Activated CD8-positive, alpha-beta memory T cell treated with anti-CD3 and anti-CD28 coated beads, Interleukin-2, amount 10 ng/mL, durations not matched to agents 7 days and 5 days (primary cell): ENCODE data around the gene ROMO1. TPM values are rescaled to one million over a fixed set of nuclear protein-coding genes. Genes with fewer than 3 reads are reported as not detected.

Experiments used
- ATAC-seq: fragments of 150-1000 bp; cut with Tn5 transposase; one replicate; pipeline ENCODE4 v1.10.0; 2021; ENCODE audit warnings: moderate library complexity
- CTCF ChIA-PET: fragments of 350-600 bp; sonication (Branson Sonifier 250); formaldehyde crosslinking; loops from one replicate; lab custom pipeline; 2021; ENCODE audit warnings: antibody characterized with exemption; lab: Charles Lee
- DNase-seq: peaks from one replicate; pipeline ENCODE4 v3.0.0-alpha.2; 2020
- H3K27ac Mint-ChIP-seq: one replicate; pipeline ENCODE4 v1.8.0; 2021; ENCODE audit warnings: mild to moderate bottlenecking, mixed read lengths
- H3K27me3 Mint-ChIP-seq: one replicate; pipeline ENCODE4 v1.8.0; 2021; ENCODE audit warnings: mixed read lengths
- H3K36me3 Mint-ChIP-seq: one replicate; pipeline ENCODE4 v1.8.0; 2021; ENCODE audit warnings: mild to moderate bottlenecking, mixed read lengths
- H3K4me1 Mint-ChIP-seq: one replicate; pipeline ENCODE4 v1.8.0; 2021; ENCODE audit warnings: mixed read lengths
- H3K4me3 Mint-ChIP-seq: one replicate; pipeline ENCODE4 v1.8.0; 2021; ENCODE audit warnings: mild to moderate bottlenecking, moderate library complexity, mixed read lengths
- H3K9me3 Mint-ChIP-seq: one replicate; pipeline ENCODE4 v1.8.0; 2022; ENCODE audit warnings: low read depth, mixed read lengths
- total RNA-seq, 2 experiments: library from RNA; stranded (reverse); gene quantifications; one replicate each; pipeline ENCODE4 v1.2.3, GENCODE V29; 2021

The ROMO1 gene
- 100 to 1,000 TPM; 115 to 122 TPM for total RNA-seq

GRCh38 chr20:35699127-35699956, at the start of gene ROMO1, which contains the start of gene NFS1:
ROMO1 (plus strand) TSS chr20:35699405; CDS start chr20:35699633, 228 bp downstream.
NFS1 (minus strand) TSS chr20:35699352; CDS start chr20:35699288, 64 bp downstream.
- H3K27me3 Mint-ChIP-seq, result no peaks in the 10 kb centered on the region
- ATAC-seq (peak; percentile 94), DNase-seq (peak; percentile 92)
- peak within 1 kb of the TSS; percentile 98 for H3K27ac Mint-ChIP-seq
- peak within 1 kb of the TSS; percentile 90 for H3K4me3 Mint-ChIP-seq
- H3K9me3 Mint-ChIP-seq, result no peaks in the 10 kb centered on the region
- CTCF ChIA-PET, result interaction anchor here (0.9 to 5.2 kb wide), 14 partner anchors 12 to 255 kb away, joined by 3 to 28 read pairs (median 5); partner anchors contain the start of genes RBM39 and SCAND1
- H3K4me1 Mint-ChIP-seq, result peaks cover 42% of the 10 kb centered on the region
- H3K36me3 Mint-ChIP-seq, result peaks cover 33% of the 10 kb centered on the region

- no peak for ATAC-seq
- no peaks in the 10 kb centered on the region for H3K9me3 Mint-ChIP-seq
- no peak overlapping the region for H3K4me3 Mint-ChIP-seq
- no peak for DNase-seq
- peak overlapping the region; percentile 37 for H3K27ac Mint-ChIP-seq
- peaks cover 37% of the 10 kb centered on the region for H3K4me1 Mint-ChIP-seq
- peaks cover 39% of the 10 kb centered on the region for H3K36me3 Mint-ChIP-seq
- H3K27me3 Mint-ChIP-seq, result no peaks in the 10 kb centered on the region
- CTCF ChIA-PET, result no interaction called here
These were observed 48.6 kb upstream of the ROMO1 start for GRCh38 chr20:35650632-35651031.

GRCh38 chr20:35651958-35652357, 47.2 kb upstream of the ROMO1 start:
- peaks cover 43% of the 10 kb centered on the region for H3K36me3 Mint-ChIP-seq
- no peak for ATAC-seq
- no peak for DNase-seq

GRCh38 chr20:35652641-35653429, 46.4 kb upstream of the ROMO1 start:
- DNase-seq (no peak), ATAC-seq (no peak)
- CTCF ChIA-PET, result interaction anchor here (1.0 kb wide), 1 partner anchor 15 kb away, joined by 3 read pairs; no protein-coding TSS in a partner anchor
- peaks cover 31% of the 10 kb centered on the region for H3K4me1 Mint-ChIP-seq
- no peaks in the 10 kb centered on the region for H3K9me3 Mint-ChIP-seq
- no peak overlapping the region for H3K4me3 Mint-ChIP-seq
- no peaks in the 10 kb centered on the region for H3K27me3 Mint-ChIP-seq
- H3K27ac Mint-ChIP-seq, result no peak overlapping the region
- H3K36me3 Mint-ChIP-seq, result peaks cover 44% of the 10 kb centered on the region

More at GRCh38 chr20:35651958-35652357, 47.2 kb upstream of the ROMO1 start:
- H3K27ac Mint-ChIP-seq, result no peak overlapping the region
- H3K4me1 Mint-ChIP-seq, result peaks cover 29% of the 10 kb centered on the region
- H3K4me3 Mint-ChIP-seq, result no peak overlapping the region
- CTCF ChIA-PET, result interaction anchor here (0.6 to 1.0 kb wide), 4 partner anchors 9 to 112 kb away, joined by 3 to 5 read pairs (median 3); no protein-coding TSS in a partner anchor
- no peaks in the 10 kb centered on the region for H3K27me3 Mint-ChIP-seq
- H3K9me3 Mint-ChIP-seq, result no peaks in the 10 kb centered on the region

GRCh38 chr20:35653430-35653734, 45.8 kb upstream of the ROMO1 start:
- no peaks in the 10 kb centered on the region for H3K27me3 Mint-ChIP-seq
- no peaks in the 10 kb centered on the region for H3K9me3 Mint-ChIP-seq
- DNase-seq, result no peak
- no peak for ATAC-seq
- CTCF ChIA-PET, result no interaction called here
- no peak overlapping the region for H3K4me3 Mint-ChIP-seq
- H3K27ac Mint-ChIP-seq, result no peak overlapping the region
- peaks cover 40% of the 10 kb centered on the region for H3K36me3 Mint-ChIP-seq
- H3K4me1 Mint-ChIP-seq, result peaks cover 33% of the 10 kb centered on the region

- CTCF ChIA-PET, result no interaction called here
- ATAC-seq, result no peak
These were observed 45.3 kb upstream of the ROMO1 start for GRCh38 chr20:35653893-35654292.

GRCh38 chr20:35654415-35654814, 44.8 kb upstream of the ROMO1 start:
- DNase-seq, result no peak
- peaks cover 42% of the 10 kb centered on the region for H3K4me1 Mint-ChIP-seq
- CTCF ChIA-PET, result no interaction called here
- peaks cover 36% of the 10 kb centered on the region for H3K36me3 Mint-ChIP-seq
- H3K4me3 Mint-ChIP-seq, result no peak overlapping the region
- H3K27ac Mint-ChIP-seq, result no peak overlapping the region
- no peaks in the 10 kb centered on the region for H3K27me3 Mint-ChIP-seq
- H3K9me3 Mint-ChIP-seq, result no peaks in the 10 kb centered on the region
- no peak for ATAC-seq

More at GRCh38 chr20:35653893-35654292, 45.3 kb upstream of the ROMO1 start:
- Mint-ChIP-seq H3K27me3 (no peaks in the 10 kb centered on the region), H3K36me3 (peaks cover 38% of the 10 kb centered on the region), H3K4me1 (peaks cover 37% of the 10 kb centered on the region), H3K4me3 (no peak overlapping the region), H3K27ac (no peak overlapping the region), H3K9me3 (no peaks in the 10 kb centered on the region)
- DNase-seq, result no peak

- H3K9me3 Mint-ChIP-seq, result no peaks in the 10 kb centered on the region
- CTCF ChIA-PET, result interaction anchor here (1.3 kb wide), 1 partner anchor 85 kb away, joined by 3 read pairs; the partner anchor contains the start of gene RBM39
- peaks cover 32% of the 10 kb centered on the region for H3K36me3 Mint-ChIP-seq
- no peaks in the 10 kb centered on the region for H3K27me3 Mint-ChIP-seq
- DNase-seq (no peak), ATAC-seq (no peak)
- H3K27ac Mint-ChIP-seq, result peak overlapping the region; percentile 20
- H3K4me1 Mint-ChIP-seq, result peaks cover 47% of the 10 kb centered on the region
- no peak overlapping the region for H3K4me3 Mint-ChIP-seq
These were observed 41.9 kb upstream of the ROMO1 start for GRCh38 chr20:35657271-35657670.

GRCh38 chr20:35660122-35660937, 38.9 kb upstream of the ROMO1 start:
- DNase-seq, result no peak
- Mint-ChIP-seq H3K27me3 (no peaks in the 10 kb centered on the region), H3K4me3 (peak overlapping the region; percentile 96), H3K27ac (peak overlapping the region; percentile 95), H3K4me1 (peaks cover 59% of the 10 kb centered on the region), H3K36me3 (peaks cover 40% of the 10 kb centered on the region), H3K9me3 (no peaks in the 10 kb centered on the region)
- CTCF ChIA-PET, result interaction anchor here (0.6 to 8.2 kb wide), 4 partner anchors 41 to 293 kb away, joined by 3 to 59 read pairs (median 4); partner anchors contain the start of gene SCAND1
- no peak for ATAC-seq

GRCh38 chr20:35661053-35661452, 38.2 kb upstream of the ROMO1 start:
- no peak for DNase-seq
- H3K27me3 Mint-ChIP-seq, result no peaks in the 10 kb centered on the region
- no peaks in the 10 kb centered on the region for H3K9me3 Mint-ChIP-seq
- H3K4me1 Mint-ChIP-seq, result peaks cover 59% of the 10 kb centered on the region
- ATAC-seq, result no peak
- peak overlapping the region; percentile 96 for H3K4me3 Mint-ChIP-seq
- peak overlapping the region; percentile 95 for H3K27ac Mint-ChIP-seq
- H3K36me3 Mint-ChIP-seq, result peaks cover 40% of the 10 kb centered on the region
- CTCF ChIA-PET, result interaction anchor here (0.6 to 8.2 kb wide), 5 partner anchors 9 to 293 kb away, joined by 3 to 59 read pairs (median 3); partner anchors contain the start of gene SCAND1

- peaks cover 59% of the 10 kb centered on the region for H3K4me1 Mint-ChIP-seq
These were observed 37.3 kb upstream of the ROMO1 start for GRCh38 chr20:35661908-35662307.

GRCh38 chr20:35662551-35662950, 36.7 kb upstream of the ROMO1 start:
- Mint-ChIP-seq H3K4me1 (peaks cover 52% of the 10 kb centered on the region), H3K4me3 (peak overlapping the region; percentile 96), H3K9me3 (no peaks in the 10 kb centered on the region), H3K27me3 (no peaks in the 10 kb centered on the region), H3K27ac (peak overlapping the region; percentile 95), H3K36me3 (peaks cover 30% of the 10 kb centered on the region)
- CTCF ChIA-PET, result interaction anchor here (1.4 to 8.2 kb wide), 3 partner anchors 43 to 291 kb away, joined by 4 to 59 read pairs (median 13); partner anchors contain the start of gene SCAND1
- ATAC-seq, result no peak
- DNase-seq, result no peak

More at GRCh38 chr20:35661908-35662307, 37.3 kb upstream of the ROMO1 start:
- Mint-ChIP-seq H3K36me3 (peaks cover 37% of the 10 kb centered on the region), H3K27me3 (no peaks in the 10 kb centered on the region), H3K9me3 (no peaks in the 10 kb centered on the region), H3K27ac (peak overlapping the region; percentile 95), H3K4me3 (peak overlapping the region; percentile 96)
- CTCF ChIA-PET, result interaction anchor here (0.8 to 8.2 kb wide), 3 partner anchors 10 to 61 kb away, joined by 3 to 59 read pairs (median 13); no protein-coding TSS in a partner anchor
- DNase-seq (no peak), ATAC-seq (no peak)
